GM19324 (cell line): ENCODE measurements around the gene NPLOC4.
"Not testable (repeated sequence)": the region's sequence is repeated elsewhere in the genome, so short reads cannot be mapped to it uniquely, and the experiment has no call there.

Experiments used
- ATAC-seq: cut with Tn5 transposase; IDR thresholded peaks from one replicate; pipeline ENCODE4 v1.9.1; 2021; ENCODE audit warnings: mild to moderate bottlenecking, moderate library complexity; ENCODE audit not compliant: unreplicated experiment, low FRiP score

Gene NPLOC4

DNA sequence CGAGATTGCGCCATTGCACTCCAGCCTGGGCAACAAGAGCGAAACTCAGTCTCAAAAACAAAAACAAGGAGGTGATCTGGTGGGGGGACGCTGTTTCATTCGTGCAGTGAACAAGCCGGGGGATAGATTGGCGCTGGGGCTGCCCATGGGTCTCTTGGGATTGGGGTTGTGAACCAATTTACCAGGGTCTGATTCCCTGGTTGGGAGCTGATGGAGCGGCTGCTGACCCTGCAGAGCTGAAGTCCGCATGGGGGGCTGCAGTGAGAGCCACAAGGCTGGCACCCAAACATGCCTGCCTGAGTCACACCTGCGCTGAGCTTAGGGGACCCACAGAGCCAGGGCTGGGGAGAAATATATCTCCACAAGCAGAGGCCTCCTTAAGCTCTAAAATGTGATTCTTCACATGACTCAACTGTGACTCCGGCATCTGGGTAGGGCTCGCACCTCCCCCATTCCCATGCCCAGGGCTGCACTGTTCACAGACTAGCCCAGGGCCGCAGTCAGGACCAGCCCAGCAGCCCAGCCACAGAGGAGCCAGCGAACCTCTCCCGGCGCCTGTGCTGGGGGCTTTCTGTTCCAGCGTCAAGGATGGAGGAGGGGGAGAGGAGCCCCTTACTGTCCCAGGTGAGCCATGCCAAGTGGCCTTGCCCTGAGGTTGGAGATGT lies 5.0 kb upstream of the NPLOC4 start:
- ATAC-seq = no peak

GRCh38 chr17:81640011-81640410 lies 3.1 kb upstream of the NPLOC4 start:
- no peak for ATAC-seq

DNA sequence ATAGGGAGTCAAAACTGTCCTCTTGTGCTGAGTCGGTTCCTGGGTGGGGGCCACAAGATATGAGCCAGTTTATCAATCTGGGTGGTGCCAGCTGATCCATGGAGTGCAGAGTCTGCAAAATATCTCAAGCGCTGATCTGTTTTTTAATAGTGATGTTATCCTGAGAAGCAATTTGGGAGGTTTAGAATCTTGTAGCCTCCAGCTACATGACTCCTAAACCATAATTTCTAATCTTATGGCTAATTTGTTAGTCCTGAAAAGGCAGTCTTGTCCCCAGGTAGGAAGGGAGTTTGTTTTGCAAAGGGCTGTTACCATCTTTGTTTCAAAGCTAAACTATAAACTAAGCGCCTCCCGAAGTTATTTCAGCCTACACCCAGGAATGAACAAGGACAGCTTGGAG lies 1.8 kb upstream of the NPLOC4 start:
- ATAC-seq = no peak

DNA sequence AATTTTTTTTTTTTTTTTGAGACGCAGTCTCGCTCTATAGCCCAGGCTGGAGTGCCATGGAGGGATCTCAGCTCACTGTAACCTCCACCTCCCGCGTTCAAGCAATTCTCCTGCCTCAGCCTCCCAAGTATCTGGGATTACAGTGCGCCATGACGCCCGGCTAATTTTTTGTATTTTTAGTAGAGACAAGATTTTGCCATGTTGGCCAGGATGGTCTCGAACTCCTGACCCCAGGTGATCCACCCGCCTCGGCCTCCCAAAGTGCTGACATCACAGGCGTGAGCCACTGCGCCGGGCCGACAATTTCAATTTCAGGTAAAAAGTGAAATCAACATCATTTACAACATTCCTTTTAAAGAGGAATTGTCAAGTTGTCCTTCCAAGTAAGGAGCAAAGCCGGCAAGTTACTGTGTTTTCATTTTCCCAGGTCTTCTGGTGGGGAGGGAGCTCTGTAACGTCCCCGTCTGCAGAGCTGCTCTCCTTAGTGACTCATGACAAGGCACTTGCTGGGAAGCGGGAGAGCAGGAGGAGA lies 873 bp downstream of the NPLOC4 start:
- ATAC-seq = no peak

- ATAC-seq = no peak
Measured at GRCh38 chr17:81635431-81635830, 1.5 kb downstream of the NPLOC4 start.

GRCh38 chr17:81631482-81631881 lies 5.4 kb downstream of the NPLOC4 start:
- no peak for ATAC-seq

DNA sequence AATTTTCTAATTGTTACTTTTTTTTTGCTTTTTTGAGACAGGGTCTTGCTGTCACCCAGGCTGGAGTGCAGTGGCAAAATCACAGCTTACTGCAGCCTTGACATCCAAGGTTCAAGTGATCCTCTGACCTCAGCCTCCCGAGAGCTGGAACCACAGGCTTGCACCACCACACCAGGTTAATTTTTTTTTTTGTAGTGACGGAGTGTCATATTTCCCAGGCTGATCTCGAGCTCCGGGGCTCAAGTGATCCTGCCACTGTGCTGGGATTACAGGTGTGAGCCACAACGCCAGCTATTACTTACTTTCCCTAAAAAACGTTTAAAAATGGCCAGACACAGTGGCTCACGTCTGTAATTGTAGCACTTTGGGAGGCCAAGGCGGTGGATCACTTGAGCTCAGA lies 6.6 kb downstream of the NPLOC4 start:
- ATAC-seq = no peak

- ATAC-seq = no peak
Measured at GRCh38 chr17:81621494-81622130, 15.3 kb downstream of the NPLOC4 start.

DNA sequence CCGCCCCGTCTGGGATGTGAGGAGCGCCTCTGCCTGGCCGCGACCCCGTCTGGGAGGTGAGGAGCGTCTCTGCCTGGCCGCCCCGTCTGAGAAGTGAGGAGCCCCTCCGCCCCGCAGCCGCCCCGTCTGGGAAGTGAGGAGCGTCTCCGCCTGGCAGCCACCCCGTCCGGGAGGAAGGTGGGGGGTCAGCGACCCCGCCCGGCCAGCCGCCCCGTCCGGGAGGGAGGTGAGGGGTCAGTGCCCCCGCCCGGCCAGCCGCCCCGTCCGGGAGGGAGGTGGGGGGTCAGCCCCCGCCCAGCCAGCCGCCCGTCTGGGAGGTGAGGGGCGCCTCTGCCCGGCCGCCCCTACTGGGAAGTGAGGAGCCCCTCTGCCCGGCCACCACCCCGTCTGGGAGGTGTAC lies 18.6 kb downstream of the NPLOC4 start:
- ATAC-seq = not testable (repeated sequence)

DNA sequence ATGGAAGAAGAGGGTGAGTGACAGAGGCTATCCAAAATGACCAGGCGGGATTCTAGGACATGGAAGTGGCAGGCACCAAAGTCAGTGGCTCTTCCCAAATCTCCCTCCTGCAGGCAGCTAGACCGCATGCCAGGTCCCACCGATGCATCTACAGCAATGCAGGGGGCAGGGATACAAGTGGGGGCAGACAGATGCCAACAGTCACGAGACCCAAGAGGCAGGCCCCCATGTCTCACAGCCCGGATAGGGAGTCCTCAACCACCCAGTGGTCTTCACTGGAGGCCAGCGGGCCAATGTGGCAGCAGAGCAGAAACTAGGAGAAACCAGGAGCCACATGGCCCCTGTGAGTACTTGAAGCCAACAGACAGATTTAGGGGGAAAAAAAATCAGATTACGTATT lies 20.0 kb downstream of the NPLOC4 start:
- ATAC-seq = no peak

- no peak for ATAC-seq
Measured at GRCh38 chr17:81615401-81615930, 21.4 kb downstream of the NPLOC4 start.

- no peak for ATAC-seq
Measured at GRCh38 chr17:81612172-81612970, 24.5 kb downstream of the NPLOC4 start.

- ATAC-seq = no peak
Measured at GRCh38 chr17:81609541-81610311, 27.2 kb downstream of the NPLOC4 start.

GRCh38 chr17:81608605-81609004 lies 28.3 kb downstream of the NPLOC4 start:
- ATAC-seq = no peak

GRCh38 chr17:81608082-81608481 lies 28.8 kb downstream of the NPLOC4 start:
- ATAC-seq = no peak

DNA sequence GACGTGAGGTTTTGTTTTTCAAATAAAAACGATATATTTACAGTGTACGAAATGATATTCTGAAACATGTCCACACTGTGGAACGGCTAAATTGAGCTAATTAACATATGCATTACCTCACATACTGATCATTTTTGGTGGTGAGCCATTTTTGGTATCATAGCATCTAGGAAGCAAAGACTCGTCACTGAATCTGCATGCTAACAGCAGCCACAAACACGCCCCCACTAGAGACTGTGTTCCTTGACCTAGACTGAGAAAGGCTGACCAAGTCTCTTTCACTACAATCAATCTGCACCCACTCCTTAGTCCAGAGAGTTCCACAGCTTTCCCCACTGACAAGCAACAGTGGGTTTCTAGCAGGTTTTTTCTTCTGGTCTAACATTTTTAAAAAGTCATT lies 29.5 kb downstream of the NPLOC4 start:
- no peak for ATAC-seq

DNA sequence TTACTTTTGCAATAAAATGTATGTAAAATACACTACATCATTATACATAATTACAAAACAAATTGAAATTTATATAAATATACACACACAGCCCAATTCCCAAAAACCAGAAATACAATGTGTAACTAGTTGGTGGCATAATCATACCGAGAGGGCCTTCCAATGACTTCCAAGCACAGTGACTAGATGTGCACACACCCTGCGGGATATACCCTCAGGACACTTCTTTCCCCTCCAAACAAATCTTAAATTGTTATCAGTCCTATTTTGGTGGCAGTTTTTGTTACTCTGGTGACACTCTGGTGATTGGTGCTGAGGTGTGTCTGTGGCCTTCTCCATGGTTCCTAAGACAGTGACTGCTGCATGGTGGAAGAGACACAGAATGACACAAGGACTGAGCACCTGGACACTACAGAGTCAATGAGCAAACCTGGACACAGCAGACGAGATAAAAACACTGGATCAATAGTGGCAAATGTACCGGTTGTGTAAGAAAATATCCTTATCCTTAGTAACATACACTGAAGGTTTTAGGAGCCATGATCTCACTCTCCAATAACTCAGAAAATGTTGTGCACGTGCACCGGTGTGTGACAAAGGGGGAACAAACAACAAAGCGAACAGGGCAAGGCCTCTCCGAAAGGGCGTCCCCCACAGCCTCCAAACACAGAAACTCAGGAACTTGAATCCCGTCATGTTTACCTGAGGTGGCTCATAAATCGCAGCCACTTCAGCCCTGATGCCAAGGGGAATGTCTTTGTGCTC lies 32.9 kb downstream of the NPLOC4 start:
- no peak for ATAC-seq

GRCh38 chr17:81601525-81602120 lies 35.3 kb downstream of the NPLOC4 start:
- ATAC-seq = no peak
